Measurements from ENCODE around the gene CAPN11. TPM values are rescaled to one million over a fixed set of nuclear protein-coding genes. Genes with fewer than 3 reads are reported as not detected.

CAPN11 gene
- total RNA-seq, 4 donors from 2014 or later: 0.68 to 3.2 (median 1.1) TPM; not detected in 1

GRCh38 chr6:44116641-44117382 is 41.8 kb upstream of the CAPN11 start:
- TF ChIP-seq CTCF (IDR thresholded peaks at IDR 0.05; ENCODE audit: low read depth): no peak

GRCh38 chr6:44117397-44118128 is 41.1 kb upstream of the CAPN11 start:
- no peak for TF ChIP-seq CTCF (IDR thresholded peaks at IDR 0.05; ENCODE audit: low read depth)

- no peak for TF ChIP-seq CTCF (IDR thresholded peaks at IDR 0.05; ENCODE audit: low read depth)
These were observed 38.8 kb upstream of the CAPN11 start for GRCh38 chr6:44119704-44120262.

GRCh38 chr6:44120692-44121443 is 37.8 kb upstream of the CAPN11 start:
- TF ChIP-seq CTCF (IDR thresholded peaks at IDR 0.05; ENCODE audit: low read depth): no peak

GRCh38 chr6:44122801-44123200 is 35.8 kb upstream of the CAPN11 start:
- TF ChIP-seq CTCF (IDR thresholded peaks at IDR 0.05; ENCODE audit: low read depth): no peak

GRCh38 chr6:44123544-44123943 is 35.1 kb upstream of the CAPN11 start:
- TF ChIP-seq CTCF (IDR thresholded peaks at IDR 0.05; ENCODE audit: low read depth): no peak

All from subcutaneous adipose tissue (tissue), 4 donors.